CD4-positive, alpha-beta T cell (primary cell): Measurements from ENCODE around the gene ZBTB43. TPM values are rescaled to one million over a fixed set of nuclear protein-coding genes. Genes with fewer than 3 reads are reported as not detected.

ENCODE experiments used
- ATAC-seq: fragments of 200-7000 bp; cut with Tn5 transposase; one replicate; pipeline ENCODE4 v1.10.0; 2022; ENCODE audit warnings: mild to moderate bottlenecking; ENCODE audit not compliant: poor library complexity
- CTCF ChIA-PET: fragments of 350-600 bp; sonication (Branson Sonifier 250); formaldehyde crosslinking; loops from one replicate; lab custom pipeline; 2021; ENCODE audit warnings: antibody characterized with exemption, inconsistent platforms; lab: Charles Lee
- POLR2A ChIA-PET: fragments of 350-600 bp; sonication (Branson Sonifier 250); formaldehyde crosslinking; loops from one replicate; lab custom pipeline; 2021; ENCODE audit warnings: antibody characterized with exemption, inconsistent platforms; lab: Charles Lee
- DNase-seq, 14 experiments: peaks; one replicate each; pipeline ENCODE4 v3.0.0-alpha.2; 2013 to 2020; ENCODE audit warnings: mixed read lengths in 2 of 14
- H3K27ac ChIP-seq, 2 donors: one replicate each; pipeline versions ENCODE4 v1.5.1 to v1.7.0; 2013; ENCODE audit warnings: low read length in 2 of 2, low read depth in 1 of 2, mild to moderate bottlenecking in 1 of 2
- H3K27me3 ChIP-seq, 2 experiments: 1 replicate in 1 of 2; 2 replicates in 1 of 2; pipeline versions ENCODE4 v1.6.1 to v1.7.0; 2013; ENCODE audit warnings: low read length in 2 of 2, control low read depth in 1 of 2, mild to moderate bottlenecking in 1 of 2, moderate library complexity in 1 of 2; ENCODE audit not compliant: insufficient read depth in 2 of 2, control insufficient read depth in 1 of 2
- H3K36me3 ChIP-seq: one replicate; pipeline ENCODE4 v1.6.1; 2013; ENCODE audit warnings: low read length, control low read depth; ENCODE audit not compliant: insufficient read depth
- H3K4me1 ChIP-seq: one replicate; pipeline ENCODE4 v1.6.1; 2013; ENCODE audit warnings: low read length, control low read depth; ENCODE audit not compliant: insufficient read depth
- H3K4me3 ChIP-seq: one replicate; pipeline ENCODE4 v1.5.1; 2013; ENCODE audit warnings: mild to moderate bottlenecking, low read length, moderate library complexity
- H3K9me3 ChIP-seq, 2 experiments: 1 replicate in 1 of 2; 2 replicates in 1 of 2; pipeline versions ENCODE4 v1.6.1 to v1.7.0; 2013; ENCODE audit warnings: low read length in 2 of 2, mild to moderate bottlenecking in 2 of 2, control low read depth in 1 of 2, moderate library complexity in 1 of 2; ENCODE audit not compliant: control insufficient read depth in 1 of 2, insufficient read depth in 1 of 2
- H3K27ac Mint-ChIP-seq: one replicate; pipeline ENCODE4 v1.8.0; 2020; ENCODE audit warnings: mixed read lengths
- H3K27me3 Mint-ChIP-seq: one replicate; pipeline ENCODE4 v1.8.0; 2021; ENCODE audit warnings: mixed read lengths
- H3K36me3 Mint-ChIP-seq: one replicate; pipeline ENCODE4 v1.8.0; 2021; ENCODE audit warnings: low read depth, mixed read lengths
- H3K4me1 Mint-ChIP-seq: one replicate; pipeline ENCODE4 v1.8.0; 2021; ENCODE audit warnings: low read depth, mixed read lengths
- H3K4me3 Mint-ChIP-seq: one replicate; pipeline ENCODE4 v1.8.0; 2020; ENCODE audit warnings: mild to moderate bottlenecking, mixed read lengths
- H3K9me3 Mint-ChIP-seq: one replicate; pipeline ENCODE4 v1.8.0; 2020; ENCODE audit warnings: mixed read lengths
- intact Hi-C, 2 experiments: fragments of 100-400 bp; cut with DNase I in 1 of 2; cut with micrococcal nuclease in 1 of 2; formaldehyde crosslinking; loops; one replicate each; pipeline versions ENCODE4 v1.15.1 to v1.9.0; 2023 to 2025; cut with DNase I, micrococcal nuclease
- total RNA-seq, 174 experiments: library from RNA in 2 of 174; stranded (reverse) in 2 of 174; gene quantifications; one replicate each; pipeline ENCODE4 v1.2.3 and lab custom pipeline; 2021 to 2026
- TF ChIP-seq, protein P1 (sequence below): fragments of 200-600 bp; IDR thresholded peaks from one replicate; pipeline ENCODE4 v1.8.0; 2022; ENCODE audit warnings: antibody characterized with exemption, mild to moderate bottlenecking

The ZBTB43 gene
- total RNA-seq, 2 experiments from 2014 or later = 47.7 to 50.8 TPM

DNA sequence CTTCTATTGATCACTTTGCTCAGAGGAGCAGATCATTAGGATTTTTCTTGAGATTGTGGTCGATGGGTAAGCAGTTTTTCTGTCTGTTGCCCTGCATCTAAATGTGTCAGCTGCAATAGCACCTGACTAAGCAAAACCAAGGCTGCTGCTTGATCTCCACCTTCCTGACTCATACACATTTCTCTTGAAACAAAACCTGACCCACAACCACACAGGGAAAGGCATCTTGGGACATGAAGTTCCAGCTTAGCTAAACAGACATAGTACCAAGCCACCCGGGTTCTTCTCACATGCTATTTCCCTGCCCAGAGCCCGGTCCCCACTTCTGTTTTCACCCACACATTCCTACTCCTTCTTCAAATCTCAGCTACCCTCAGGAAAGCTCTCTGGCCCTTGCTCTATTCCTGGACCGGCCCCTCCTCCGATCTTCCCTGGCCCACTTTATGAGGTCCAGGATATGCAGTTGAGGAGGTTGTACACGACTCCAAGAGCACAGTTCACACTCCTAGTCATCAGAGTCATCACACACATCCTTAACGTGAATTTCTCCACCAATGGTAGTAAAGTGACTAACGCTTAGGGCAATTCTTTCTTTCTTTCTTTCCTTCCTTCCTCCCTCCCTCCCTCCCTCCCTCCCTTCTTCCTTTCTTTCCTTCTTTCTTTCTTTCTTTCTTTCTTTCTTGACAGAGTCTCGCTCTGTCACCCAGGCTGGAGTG, 16.0 kb upstream of the ZBTB43 start:
- Histone ChIP-seq H3K27me3 (peaks cover 10 to 16% of the 10 kb centered on the region in 2 experiments), H3K27ac (no peak overlapping the region), H3K9me3 (no peaks in the 10 kb centered on the region), H3K4me3 (no peak overlapping the region), H3K4me1 (no peaks in the 10 kb centered on the region), H3K36me3 (no peaks in the 10 kb centered on the region)
- no peak overlapping the region for H3K27ac Mint-ChIP-seq
- H3K4me1 Mint-ChIP-seq = no peaks in the 10 kb centered on the region
- DNase-seq (no peak), ATAC-seq (no peak)
- H3K4me3 Mint-ChIP-seq = no peak overlapping the region
- H3K27me3 Mint-ChIP-seq = peaks cover 58% of the 10 kb centered on the region
- no peaks in the 10 kb centered on the region for H3K36me3 Mint-ChIP-seq
- CTCF ChIA-PET = interaction anchor here (1.2 to 1.5 kb wide), 2 partner anchors 82 to 84 kb away, joined by 4 read pairs; no protein-coding TSS in a partner anchor
- TF ChIP-seq, protein P1, sequence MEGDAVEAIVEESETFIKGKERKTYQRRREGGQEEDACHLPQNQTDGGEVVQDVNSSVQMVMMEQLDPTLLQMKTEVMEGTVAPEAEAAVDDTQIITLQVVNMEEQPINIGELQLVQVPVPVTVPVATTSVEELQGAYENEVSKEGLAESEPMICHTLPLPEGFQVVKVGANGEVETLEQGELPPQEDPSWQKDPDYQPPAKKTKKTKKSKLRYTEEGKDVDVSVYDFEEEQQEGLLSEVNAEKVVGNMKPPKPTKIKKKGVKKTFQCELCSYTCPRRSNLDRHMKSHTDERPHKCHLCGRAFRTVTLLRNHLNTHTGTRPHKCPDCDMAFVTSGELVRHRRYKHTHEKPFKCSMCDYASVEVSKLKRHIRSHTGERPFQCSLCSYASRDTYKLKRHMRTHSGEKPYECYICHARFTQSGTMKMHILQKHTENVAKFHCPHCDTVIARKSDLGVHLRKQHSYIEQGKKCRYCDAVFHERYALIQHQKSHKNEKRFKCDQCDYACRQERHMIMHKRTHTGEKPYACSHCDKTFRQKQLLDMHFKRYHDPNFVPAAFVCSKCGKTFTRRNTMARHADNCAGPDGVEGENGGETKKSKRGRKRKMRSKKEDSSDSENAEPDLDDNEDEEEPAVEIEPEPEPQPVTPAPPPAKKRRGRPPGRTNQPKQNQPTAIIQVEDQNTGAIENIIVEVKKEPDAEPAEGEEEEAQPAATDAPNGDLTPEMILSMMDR = no peak
- intact Hi-C loops = no loop called here
- POLR2A ChIA-PET = no interaction called here
- no peaks in the 10 kb centered on the region for H3K9me3 Mint-ChIP-seq

DNA sequence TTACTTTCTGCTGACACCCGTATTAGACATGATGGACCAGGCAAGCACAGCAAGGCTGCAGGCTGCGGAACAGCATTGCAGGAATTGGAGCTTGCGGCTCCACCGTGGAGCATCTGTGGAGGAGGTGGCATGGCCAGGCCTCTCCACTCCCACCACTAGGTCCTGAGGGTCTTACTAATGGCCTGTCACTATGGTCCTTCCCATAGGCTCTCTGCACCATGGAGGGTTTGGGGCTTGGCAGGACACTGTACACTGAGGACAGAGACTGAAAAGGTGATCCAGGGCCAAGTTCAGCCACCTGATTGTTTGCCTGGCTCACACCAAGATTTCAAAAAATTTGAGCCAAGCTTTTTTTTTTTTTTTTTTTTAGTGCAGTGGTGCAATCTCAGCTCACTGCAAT, 14.3 kb upstream of the ZBTB43 start:
- peaks cover 53% of the 10 kb centered on the region for H3K27me3 Mint-ChIP-seq
- H3K9me3 ChIP-seq = no peaks in the 10 kb centered on the region
- no peak overlapping the region for H3K4me3 ChIP-seq
- H3K27me3 ChIP-seq = peaks cover 10 to 16% of the 10 kb centered on the region in 2 experiments
- TF ChIP-seq, protein P1 = no peak
- H3K27ac Mint-ChIP-seq = no peak overlapping the region
- no peaks in the 10 kb centered on the region for H3K4me1 Mint-ChIP-seq
- CTCF ChIA-PET = interaction anchor here (1.3 kb wide), 1 partner anchor 9 kb away, joined by 3 read pairs; no protein-coding TSS in a partner anchor
- no peaks in the 10 kb centered on the region for H3K4me1 ChIP-seq
- POLR2A ChIA-PET = no interaction called here
- intact Hi-C loops = no loop called here
- H3K9me3 Mint-ChIP-seq = no peaks in the 10 kb centered on the region
- H3K36me3 ChIP-seq = no peaks in the 10 kb centered on the region
- no peaks in the 10 kb centered on the region for H3K36me3 Mint-ChIP-seq
- ATAC-seq (no peak), DNase-seq (no peak)
- no peak overlapping the region for H3K4me3 Mint-ChIP-seq
- no peak overlapping the region for H3K27ac ChIP-seq

DNA sequence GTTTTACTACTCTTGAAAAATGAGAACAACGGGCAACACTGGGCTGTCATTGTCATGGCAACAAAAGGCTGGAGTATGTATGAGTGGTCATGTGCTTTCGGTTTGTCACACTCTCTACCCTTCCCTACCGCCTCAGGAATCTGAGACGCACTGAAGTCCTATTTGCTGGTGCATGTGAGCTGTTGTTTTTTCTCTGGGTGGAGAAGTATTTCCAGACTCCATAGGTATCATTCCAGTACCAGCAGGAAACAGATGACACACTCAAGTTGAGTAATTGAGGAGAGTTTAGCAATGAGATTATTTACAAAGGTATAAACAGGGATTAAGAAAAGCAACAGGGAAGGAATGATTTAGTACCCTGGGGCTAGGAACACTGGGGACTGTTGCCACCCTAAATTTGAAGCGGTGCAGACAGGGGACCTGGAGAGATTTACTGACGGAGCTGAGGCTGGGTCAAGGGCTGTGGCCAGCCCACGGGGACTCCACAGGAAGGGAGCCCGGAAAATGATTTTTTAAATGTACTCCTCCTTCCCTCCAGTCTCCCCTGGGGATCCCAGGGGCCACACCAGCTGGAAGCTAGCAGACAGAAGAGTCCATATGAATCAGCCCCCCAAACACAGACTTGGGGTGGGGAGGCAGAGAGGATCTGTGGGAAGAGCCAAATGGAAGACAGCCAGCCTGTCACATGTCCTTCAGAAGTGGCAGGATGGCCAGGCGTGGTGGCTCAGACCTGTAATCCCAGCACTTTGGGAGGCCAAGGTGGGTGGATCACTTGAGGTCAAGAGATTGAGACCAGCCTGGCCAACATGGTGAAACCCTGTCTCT, 13.2 kb upstream of the ZBTB43 start:
- H3K9me3 Mint-ChIP-seq = no peaks in the 10 kb centered on the region
- POLR2A ChIA-PET = no interaction called here
- Histone ChIP-seq H3K9me3 (no peaks in the 10 kb centered on the region), H3K27ac (no peak overlapping the region), H3K4me1 (no peaks in the 10 kb centered on the region), H3K4me3 (no peak overlapping the region), H3K36me3 (no peaks in the 10 kb centered on the region), H3K27me3 (peaks cover 10 to 14% of the 10 kb centered on the region in 2 experiments)
- no peak for DNase-seq
- H3K36me3 Mint-ChIP-seq = no peaks in the 10 kb centered on the region
- H3K27ac Mint-ChIP-seq = no peak overlapping the region
- H3K27me3 Mint-ChIP-seq = peaks cover 51% of the 10 kb centered on the region
- H3K4me3 Mint-ChIP-seq = no peak overlapping the region
- H3K4me1 Mint-ChIP-seq = no peaks in the 10 kb centered on the region
- ATAC-seq = no peak
- TF ChIP-seq, protein P1 = no peak
- CTCF ChIA-PET = no interaction called here
- intact Hi-C loops = no loop called here
